Vein endothelial cell (primary cell): ENCODE results near the gene TRPM6. TPM values are rescaled to one million over a fixed set of nuclear protein-coding genes. Genes with fewer than 3 reads are reported as not detected.

Source experiments
- small RNA-seq: library from RNA; depleted of rRNA; stranded (forward); fragments of <200 nt; gene quantifications from one replicate; pipeline ENCODE3, GENCODE V24; 2012
- total RNA-seq: library from RNA; depleted of rRNA; stranded (reverse); fragments of >200 nt; gene quantifications from 2 replicates; pipeline ENCODE4 v1.2.3, GENCODE V29; 2012

The TRPM6 gene, protein sequence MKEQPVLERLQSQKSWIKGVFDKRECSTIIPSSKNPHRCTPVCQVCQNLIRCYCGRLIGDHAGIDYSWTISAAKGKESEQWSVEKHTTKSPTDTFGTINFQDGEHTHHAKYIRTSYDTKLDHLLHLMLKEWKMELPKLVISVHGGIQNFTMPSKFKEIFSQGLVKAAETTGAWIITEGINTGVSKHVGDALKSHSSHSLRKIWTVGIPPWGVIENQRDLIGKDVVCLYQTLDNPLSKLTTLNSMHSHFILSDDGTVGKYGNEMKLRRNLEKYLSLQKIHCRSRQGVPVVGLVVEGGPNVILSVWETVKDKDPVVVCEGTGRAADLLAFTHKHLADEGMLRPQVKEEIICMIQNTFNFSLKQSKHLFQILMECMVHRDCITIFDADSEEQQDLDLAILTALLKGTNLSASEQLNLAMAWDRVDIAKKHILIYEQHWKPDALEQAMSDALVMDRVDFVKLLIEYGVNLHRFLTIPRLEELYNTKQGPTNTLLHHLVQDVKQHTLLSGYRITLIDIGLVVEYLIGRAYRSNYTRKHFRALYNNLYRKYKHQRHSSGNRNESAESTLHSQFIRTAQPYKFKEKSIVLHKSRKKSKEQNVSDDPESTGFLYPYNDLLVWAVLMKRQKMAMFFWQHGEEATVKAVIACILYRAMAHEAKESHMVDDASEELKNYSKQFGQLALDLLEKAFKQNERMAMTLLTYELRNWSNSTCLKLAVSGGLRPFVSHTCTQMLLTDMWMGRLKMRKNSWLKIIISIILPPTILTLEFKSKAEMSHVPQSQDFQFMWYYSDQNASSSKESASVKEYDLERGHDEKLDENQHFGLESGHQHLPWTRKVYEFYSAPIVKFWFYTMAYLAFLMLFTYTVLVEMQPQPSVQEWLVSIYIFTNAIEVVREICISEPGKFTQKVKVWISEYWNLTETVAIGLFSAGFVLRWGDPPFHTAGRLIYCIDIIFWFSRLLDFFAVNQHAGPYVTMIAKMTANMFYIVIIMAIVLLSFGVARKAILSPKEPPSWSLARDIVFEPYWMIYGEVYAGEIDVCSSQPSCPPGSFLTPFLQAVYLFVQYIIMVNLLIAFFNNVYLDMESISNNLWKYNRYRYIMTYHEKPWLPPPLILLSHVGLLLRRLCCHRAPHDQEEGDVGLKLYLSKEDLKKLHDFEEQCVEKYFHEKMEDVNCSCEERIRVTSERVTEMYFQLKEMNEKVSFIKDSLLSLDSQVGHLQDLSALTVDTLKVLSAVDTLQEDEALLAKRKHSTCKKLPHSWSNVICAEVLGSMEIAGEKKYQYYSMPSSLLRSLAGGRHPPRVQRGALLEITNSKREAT (N-terminal part only)
- 0.38 and 0.65 TPM in 2 replicates for total RNA-seq

DNA sequence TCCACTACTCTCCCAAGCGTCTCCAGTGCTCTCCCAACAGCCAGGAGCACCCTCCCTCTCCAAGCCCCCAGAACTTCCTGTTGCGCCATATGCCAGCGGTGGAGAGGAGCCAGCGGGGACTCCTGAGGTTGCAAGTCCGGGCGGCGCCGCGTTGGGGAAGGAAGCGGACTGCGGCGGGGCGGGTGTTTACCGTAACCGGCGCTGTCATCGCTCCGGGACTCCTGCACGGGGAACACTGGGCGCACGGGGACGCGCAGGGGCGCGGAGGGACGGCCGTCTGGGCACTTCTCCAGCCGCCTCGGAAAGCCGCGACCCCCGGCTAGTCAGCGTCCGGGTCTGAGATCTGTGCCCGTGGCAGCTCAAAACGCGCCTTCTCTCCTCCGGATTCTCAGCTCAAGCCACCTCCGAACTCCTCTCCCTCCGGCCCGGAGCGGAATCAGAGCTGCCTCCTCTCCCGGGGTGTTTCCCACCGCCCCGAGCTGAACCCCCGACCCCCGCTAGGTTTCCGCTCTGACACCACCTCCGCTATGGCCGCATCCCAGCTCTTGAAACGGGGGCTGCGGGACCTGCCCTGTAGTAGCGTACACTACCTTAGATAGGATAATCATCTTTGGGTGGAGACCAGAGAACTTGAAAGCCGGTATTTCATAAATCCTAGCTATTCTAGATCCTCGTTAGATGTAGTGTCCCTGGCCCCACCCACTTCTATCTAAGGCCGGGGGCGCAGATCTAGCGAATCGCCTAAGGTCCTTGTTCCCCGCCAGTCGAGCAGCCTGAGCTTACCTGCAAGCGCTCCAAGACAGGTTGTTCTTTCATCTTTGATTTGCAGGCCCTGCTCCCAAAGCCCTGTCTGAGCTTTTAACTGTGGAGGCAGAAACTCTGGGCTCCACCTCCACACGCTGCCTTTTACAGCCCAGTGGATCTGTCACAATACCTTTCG, at the start of gene TRPM6:
Gene TRPM6, minus strand, starts transcription at position 881 of the 940 bp plus-strand sequence. Its CDS starts 65 bp downstream, at position 816.

Small RNA genes within 50 kb of the gene (small RNA-seq; reads per million reads assigned to genes)
- gene RNU6-445P = not detected

Other genes starting within 250 kb of the TRPM6 start
- 2.9 and 5.3 TPM in 2 replicates for gene C9orf40, start 65.0 kb upstream of the TRPM6 start, total RNA-seq
- gene CARNMT1, start 140.4 kb upstream of the TRPM6 start, total RNA-seq = 23.2 and 30.5 TPM in 2 replicates
- gene NMRK1, start 200.2 kb upstream of the TRPM6 start, total RNA-seq = 20.0 and 26.1 TPM in 2 replicates
- gene OSTF1, start 200.6 kb upstream of the TRPM6 start, total RNA-seq = 73.9 and 75.5 TPM in 2 replicates